Stimulated activated CD8-positive, alpha-beta memory T cell treated with anti-CD3 and anti-CD28 coated beads, Interleukin-7, amount 100 ng/mL, for 48 hours (primary cell): ENCODE data around the gene DRD1.
"Not testable (repeated sequence)": the region's sequence is repeated elsewhere in the genome, so short reads cannot be mapped to it uniquely, and the experiment has no call there.

Experiments
- DNase-seq, 2 donors: peaks; one replicate each; pipeline ENCODE4 v3.0.0-alpha.2; 2020; ENCODE audit warnings: low read depth in 1 of 2; ENCODE audit errors: extremely low read depth in 1 of 2

DRD1 gene

GRCh38 chr5:175468892-175469291 is 24.9 kb upstream of the DRD1 start:
- no peak for DNase-seq

- no peak for DNase-seq
These were observed 24.2 kb upstream of the DRD1 start for GRCh38 chr5:175467983-175468690.

- no peak for DNase-seq
These were observed 22.8 kb upstream of the DRD1 start for GRCh38 chr5:175466700-175467318.

- no peak for DNase-seq
These were observed 21.3 kb upstream of the DRD1 start for GRCh38 chr5:175465282-175465681.

GRCh38 chr5:175464942-175465233 is 20.9 kb upstream of the DRD1 start:
- DNase-seq = no peak

- DNase-seq = peak in 1 of 2 donors; percentile 61
These were observed 20.3 kb upstream of the DRD1 start for GRCh38 chr5:175464074-175464941.

- DNase-seq = no peak
These were observed 19.7 kb upstream of the DRD1 start for GRCh38 chr5:175463641-175464040.

- no peak for DNase-seq
These were observed 17.4 kb upstream of the DRD1 start for GRCh38 chr5:175461370-175461769.

- no peak for DNase-seq
These were observed 16.6 kb upstream of the DRD1 start for GRCh38 chr5:175460552-175460951.

GRCh38 chr5:175460126-175460525 is 16.1 kb upstream of the DRD1 start:
- DNase-seq = no peak

- no peak for DNase-seq
These were observed 13.5 kb upstream of the DRD1 start for GRCh38 chr5:175457466-175457865.

GRCh38 chr5:175456105-175456742 is 12.2 kb upstream of the DRD1 start:
- no peak for DNase-seq

- not testable (repeated sequence) for DNase-seq
These were observed 10.4 kb upstream of the DRD1 start for GRCh38 chr5:175454338-175454737.

GRCh38 chr5:175452166-175452565 is 8.2 kb upstream of the DRD1 start:
- no peak for DNase-seq

GRCh38 chr5:175448276-175448675 is 4.3 kb upstream of the DRD1 start:
- DNase-seq = no peak

- DNase-seq = no peak
These were observed 3.6 kb upstream of the DRD1 start for GRCh38 chr5:175447571-175447970.

GRCh38 chr5:175446378-175446777 is 2.4 kb upstream of the DRD1 start:
- not testable (repeated sequence) for DNase-seq

GRCh38 chr5:175444905-175445456 is 999 bp upstream of the DRD1 start:
- DNase-seq = no peak

- no peak for DNase-seq
These were observed 395 bp downstream of the DRD1 start for GRCh38 chr5:175443514-175444059.

- DNase-seq = no peak
These were observed 5.6 kb downstream of the DRD1 start for GRCh38 chr5:175438234-175438857.
